ENCODE results near the gene BUB3.

The BUB3 gene, protein sequence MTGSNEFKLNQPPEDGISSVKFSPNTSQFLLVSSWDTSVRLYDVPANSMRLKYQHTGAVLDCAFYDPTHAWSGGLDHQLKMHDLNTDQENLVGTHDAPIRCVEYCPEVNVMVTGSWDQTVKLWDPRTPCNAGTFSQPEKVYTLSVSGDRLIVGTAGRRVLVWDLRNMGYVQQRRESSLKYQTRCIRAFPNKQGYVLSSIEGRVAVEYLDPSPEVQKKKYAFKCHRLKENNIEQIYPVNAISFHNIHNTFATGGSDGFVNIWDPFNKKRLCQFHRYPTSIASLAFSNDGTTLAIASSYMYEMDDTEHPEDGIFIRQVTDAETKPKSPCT

DNA sequence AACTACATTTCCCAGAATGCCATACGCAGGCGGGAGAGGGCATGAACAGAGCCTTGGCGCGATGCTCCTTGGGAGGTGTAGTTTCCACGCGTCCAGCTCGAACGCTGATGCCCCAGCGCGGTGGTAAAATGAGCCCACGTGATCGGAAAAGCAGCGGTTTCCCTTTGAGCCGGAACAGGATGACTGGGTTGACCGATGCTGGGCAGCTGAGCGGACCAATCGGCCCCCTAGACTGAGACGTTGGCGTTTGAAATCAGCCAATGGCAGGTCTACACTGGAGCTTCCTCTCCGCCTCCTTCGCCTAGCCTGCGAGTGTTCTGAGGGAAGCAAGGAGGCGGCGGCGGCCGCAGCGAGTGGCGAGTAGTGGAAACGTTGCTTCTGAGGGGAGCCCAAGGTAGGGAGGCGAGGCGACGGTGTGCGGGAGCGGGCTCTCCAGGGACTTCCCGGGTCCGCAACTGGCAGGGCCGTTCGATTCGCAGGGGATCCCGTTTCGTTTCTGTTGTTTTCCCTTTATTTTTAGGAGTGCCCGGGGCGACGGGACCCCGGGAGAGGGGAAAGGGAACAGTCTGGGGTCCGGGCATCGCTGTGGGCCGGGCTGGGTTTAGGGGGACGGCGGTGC is at the start of gene BUB3:
TSS of gene BUB3 (plus strand) at position 311 of the 619 bp plus-strand sequence. CDS start 516 bp downstream, outside the sequence.
- peak; percentile 90 to 94 for DNase-seq

DNA sequence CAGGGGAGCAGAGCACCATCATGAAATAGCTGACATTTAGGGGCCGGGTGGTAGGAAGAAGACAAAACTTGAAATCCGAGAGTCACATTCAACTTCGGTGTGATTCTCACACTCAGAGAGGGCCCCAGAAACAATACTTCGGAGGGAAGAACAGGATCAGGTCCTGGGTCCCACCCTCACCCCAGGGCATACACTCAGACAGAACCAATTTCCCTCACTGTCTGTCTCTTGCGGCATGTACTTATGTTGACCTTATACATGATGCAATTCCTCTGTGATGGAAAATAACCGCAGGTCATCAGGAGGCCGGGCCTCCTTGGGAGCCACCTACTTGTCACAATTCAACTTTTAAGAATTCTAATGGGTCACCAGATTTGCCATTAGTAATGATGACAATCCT is 44.7 kb upstream of the BUB3 start:
- DNase-seq: no peak

DNA sequence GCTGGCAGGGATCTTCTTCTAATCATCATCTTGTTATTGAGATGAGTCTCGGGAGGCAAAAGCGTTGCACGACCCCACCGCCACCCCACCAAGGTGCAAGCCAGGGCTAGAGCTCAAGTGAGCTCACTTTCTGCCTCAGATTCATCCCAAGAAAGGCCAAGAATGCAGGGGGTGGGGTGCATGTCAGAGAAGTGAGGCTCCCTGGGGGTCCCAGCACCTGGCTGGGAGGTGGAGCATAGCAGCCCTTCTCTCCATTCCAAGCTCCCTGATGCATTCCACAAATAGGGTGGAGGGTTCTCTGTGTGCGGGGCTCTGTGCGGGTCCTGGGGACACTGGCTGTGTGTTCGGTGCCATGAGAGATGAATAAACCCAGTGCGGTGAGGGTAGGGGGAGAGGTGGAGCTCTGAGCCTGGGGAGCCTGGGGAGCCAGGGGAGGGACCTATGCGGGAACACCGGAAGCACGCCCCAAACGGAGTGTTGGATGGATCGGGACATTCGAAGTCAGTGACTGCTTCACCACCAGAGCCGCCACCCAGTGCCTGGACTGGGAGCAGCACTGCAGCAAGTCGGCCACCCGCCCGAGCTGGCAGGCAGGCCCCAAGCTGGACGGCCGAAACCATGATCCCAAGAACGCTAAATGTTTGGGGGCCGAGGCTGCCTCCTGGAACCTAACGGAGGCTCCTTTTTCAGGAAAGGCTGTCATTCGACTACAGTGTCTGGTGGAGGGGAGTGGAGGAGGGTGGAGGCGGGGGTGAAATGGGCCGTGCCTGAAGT is 36.4 kb upstream of the BUB3 start:
- DNase-seq: no peak

DNA sequence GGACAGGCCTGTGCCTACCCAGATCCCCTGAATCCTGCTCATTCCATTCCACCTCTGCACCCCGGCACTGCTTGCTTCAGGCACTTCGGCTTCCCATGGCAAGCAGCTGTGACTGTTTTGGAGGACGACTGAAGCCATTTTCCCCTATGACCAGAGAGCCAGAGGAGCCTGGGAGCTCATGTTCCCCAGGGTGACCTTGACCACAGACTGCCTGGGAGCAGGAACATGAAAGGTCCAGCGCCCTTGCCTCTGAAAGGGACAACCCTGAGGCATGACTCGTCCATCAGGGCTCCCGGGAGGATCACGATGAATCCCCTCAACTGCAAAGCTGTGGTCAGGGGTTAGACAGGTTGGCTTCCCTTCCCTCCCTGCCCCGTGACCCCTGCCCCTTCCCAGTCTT is 35.1 kb upstream of the BUB3 start:
- no peak for DNase-seq

DNA sequence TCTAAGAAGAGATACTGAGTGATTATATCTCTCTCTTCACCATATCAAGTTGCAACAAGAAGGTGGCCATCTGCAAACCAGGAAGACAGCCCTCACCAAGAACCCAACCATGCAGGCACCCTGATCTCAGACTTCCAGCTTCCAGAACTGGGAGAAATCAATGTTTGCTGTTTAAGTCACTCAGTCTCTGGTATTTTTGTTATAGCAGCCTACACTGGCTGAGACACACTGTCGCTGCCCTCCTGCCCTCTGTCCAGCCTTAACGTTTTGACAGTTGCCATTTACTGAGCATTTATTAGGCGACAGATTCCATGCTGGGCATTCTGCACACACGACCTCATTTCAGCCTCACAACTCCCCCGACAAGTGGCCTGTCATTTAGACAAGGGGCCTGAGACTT is 28.0 kb upstream of the BUB3 start:
- no peak for DNase-seq

DNA sequence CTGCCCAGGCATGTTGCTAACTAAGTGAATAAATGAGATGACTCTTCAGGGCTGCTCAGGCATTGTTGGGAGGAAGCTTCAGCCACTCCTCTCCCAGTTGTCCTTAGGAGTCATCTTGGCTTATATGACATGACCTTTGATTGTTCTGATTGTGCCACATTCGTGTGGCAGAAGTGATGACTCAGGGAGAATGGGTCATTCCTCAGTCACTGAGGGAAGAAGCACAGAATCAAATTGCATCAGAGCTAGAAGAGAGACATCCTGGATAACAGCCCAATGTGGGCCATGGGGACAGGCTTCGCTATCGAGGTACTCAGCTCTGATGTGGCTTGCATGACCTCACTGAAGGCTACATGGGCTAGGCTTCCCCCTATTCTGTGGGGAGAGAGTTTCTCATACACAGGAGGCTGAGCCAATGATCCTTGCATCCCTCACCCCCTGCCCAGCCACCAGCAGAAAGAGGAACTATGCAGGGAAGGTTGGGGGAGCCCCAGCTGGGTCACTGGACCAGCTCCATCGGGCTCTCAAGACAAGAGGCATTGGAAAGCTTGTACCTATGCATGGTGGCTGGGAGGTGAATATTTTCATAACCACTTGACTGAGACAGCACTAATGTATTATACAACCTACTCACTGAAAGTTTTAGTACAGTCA is 24.5 kb upstream of the BUB3 start:
- DNase-seq: no peak

DNA sequence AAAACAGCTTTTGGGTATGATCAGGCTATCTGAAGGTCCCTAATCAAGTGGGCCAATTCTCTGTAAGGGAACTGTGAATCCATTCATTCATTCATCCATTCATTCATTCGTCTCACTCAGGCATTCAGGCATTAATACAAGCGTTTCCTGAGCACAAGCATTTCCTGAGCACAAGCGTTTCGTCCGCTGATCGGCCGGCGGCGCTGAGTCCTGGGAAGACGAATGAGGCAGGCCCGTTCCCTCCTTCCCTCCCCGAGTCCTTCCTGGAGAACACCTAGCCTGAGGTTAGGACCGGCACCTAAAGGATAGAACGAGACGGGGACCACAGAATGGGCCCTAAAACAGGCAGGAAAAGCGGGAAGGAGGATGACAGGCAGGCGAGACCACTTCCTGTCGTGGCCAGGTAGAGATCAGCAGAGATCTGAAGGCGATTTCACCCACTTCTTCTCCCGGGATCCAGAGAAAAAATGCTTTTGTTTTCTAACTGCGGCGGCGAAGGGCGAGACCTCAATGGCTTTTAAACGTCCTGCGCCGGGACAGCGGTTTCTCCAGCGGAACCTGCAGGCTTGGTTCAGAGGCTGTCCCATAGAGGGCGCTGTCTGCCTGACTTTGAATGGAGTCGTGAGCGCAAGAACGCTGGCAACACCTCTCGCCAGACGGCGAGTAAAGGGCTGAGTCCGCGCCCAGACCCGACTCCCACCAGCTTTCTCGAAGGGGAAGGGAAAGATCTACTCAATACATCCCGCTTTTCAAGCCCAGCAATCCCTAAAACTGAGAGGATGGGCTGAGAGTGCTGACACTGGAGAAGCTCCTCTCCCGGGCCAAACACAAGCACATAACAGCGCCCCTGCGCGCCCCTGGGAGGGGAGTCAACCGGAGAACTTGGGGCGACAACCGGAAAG is 21.4 kb upstream of the BUB3 start:
- peak; percentile 40 to 72 for DNase-seq

DNA sequence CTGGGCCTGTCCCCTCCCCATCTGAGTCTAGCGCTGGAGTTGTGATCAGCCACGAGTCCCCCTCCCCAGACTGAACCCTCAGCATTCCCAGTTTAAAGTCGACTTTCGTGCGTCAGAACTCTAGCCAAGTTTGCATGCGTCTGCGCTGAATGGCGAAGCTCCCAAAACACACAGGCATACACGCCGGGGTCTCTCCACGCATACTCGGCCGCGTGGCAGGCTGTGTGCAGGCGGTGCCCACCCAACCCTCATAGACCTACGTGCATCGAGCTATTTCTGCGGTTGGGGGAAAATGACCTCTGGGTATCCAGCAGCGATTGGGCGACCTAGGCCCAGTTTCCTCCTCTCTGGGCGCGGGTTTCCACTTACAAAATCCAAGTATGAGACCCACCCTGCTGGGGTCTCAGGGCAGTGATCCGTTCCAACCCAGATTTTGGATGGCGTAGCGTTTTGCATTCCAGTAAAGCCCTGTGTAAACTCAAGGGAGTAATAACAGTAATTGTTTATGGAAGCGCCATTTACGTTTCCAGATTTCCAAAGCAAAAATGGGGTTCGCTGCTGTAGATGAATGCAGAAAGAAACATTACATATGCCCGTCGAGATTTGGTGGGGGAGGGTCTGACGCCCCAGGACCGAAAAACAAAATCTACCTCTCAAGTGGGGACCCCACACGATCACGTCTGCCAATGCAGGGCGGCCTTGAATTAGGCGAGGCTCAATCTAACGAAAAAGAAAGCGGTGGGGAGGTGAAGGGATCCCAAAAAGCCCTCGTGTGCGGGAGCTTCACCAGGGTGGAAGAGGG is 20.5 kb upstream of the BUB3 start:
- no peak for DNase-seq

DNA sequence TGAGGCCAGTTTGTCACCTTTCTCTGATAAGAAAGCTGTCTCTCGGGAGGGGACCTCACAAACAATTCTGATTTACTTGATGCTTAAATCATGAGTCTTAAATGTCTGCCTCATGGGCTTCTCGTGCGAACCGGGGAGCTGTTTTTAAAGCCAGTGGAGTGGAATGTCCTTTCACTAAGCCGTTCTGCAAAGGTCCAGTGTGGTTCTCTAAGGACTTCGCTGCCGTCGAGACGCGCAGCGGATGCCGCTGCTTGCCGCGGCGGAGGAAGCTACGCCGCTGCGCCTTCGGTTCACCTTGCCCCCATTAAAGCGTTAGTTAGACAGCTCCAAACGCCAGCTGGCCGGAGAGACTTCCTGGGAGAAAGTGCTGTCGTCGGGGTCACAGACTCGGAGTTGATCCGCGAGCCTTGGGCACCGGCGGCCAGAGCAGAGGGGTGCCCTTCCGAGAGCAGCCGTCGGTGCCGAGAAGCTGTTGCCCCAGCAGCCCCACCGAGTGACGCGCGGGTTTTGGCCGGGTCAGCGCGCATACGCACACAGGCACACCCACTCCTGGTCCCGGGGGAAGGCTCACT is 19.8 kb upstream of the BUB3 start:
- DNase-seq: no peak

DNA sequence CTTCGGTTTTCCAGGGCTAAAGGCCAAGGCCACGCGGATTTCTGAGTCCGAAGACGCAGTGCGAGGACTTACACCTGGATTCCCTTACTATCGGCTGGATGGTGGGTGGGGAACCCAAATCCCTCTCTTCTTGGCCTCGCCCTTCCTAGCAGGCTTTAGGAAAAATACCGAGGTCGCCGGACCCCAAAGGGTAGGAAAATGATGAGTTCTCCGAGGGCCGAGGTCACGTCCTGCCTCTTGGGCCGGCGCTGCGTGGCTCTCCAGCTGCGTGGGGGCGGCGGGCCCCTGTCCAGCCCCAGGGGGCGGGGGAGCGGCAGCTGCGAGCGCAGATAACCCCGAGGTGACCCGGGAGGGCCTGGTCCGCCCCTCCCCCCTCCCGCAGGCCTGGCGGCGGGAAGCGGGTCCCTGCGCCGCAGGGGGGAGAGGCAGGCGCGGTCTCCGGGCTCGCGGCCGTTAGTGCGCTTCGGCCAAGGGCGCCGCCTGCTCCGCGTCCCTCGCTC is 19.2 kb upstream of the BUB3 start:
- DNase-seq: no peak

DNA sequence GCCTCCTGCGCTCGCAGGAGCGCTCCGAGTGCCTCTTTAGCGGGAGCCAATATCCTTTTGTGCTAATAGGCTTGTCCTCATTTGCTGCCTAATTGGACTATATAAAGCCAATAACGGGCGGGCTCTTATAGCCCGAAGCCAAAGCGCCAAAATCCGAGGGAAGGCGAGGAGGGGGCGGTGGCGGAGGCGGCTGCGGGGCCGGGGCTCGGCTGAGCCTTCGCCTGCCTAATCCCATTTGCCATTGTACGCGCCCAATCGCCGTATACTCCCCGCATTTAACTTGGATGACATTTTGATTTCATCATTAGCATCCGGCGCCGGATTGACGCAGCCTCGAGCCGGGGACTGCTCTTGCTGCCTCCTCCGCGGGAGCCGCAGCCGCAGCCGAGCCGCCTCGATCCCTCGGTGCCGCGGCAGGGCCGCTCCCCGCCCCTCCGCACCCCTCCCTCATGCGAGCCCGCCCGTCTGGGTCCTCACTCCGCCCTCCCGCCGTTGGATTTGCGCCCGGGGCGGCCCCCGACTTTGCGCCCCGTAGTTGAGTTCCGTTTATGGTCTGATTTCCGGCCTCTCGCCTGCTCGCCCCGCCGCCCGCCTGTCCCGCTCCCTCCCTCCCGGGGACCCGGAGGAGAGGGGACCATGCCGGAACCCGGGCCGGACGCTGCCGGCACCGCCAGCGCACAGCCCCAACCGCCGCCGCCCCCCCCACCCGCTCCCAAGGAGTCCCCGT is 18.6 kb upstream of the BUB3 start, which contains the start of gene HMX3:
TSS of gene HMX3 (plus strand) at position 556 of the 727 bp plus-strand sequence. CDS start at position 637, 81 bp downstream.
- peak in 1 of 2 experiments; percentile 27 for DNase-seq

DNA sequence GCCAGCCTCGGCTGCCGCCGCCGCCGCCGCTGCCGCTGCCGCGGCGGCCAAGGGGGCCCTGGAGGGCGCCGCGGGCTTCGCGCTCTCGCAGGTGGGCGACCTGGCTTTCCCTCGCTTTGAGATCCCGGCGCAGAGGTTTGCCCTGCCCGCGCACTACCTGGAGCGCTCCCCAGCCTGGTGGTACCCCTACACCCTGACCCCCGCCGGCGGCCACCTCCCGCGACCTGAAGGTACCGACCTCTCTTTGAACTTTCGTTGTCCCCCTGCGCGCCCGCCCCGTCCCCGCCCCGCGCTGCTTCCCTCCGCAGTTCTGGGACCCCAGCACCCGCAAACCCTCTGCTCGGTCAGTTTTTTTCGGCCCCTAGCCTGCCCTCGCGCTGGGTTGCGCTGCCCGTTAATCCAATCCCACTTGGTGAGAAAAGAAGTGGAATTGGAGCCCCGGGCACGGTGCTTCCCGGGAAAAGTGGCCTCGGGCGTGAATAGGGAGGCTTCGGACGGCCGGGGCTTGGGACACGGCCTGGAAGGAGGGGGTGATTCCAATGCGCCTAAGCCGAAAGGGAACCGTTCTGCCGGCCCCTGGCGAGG is 17.9 kb upstream of the BUB3 start:
- DNase-seq: no peak

DNA sequence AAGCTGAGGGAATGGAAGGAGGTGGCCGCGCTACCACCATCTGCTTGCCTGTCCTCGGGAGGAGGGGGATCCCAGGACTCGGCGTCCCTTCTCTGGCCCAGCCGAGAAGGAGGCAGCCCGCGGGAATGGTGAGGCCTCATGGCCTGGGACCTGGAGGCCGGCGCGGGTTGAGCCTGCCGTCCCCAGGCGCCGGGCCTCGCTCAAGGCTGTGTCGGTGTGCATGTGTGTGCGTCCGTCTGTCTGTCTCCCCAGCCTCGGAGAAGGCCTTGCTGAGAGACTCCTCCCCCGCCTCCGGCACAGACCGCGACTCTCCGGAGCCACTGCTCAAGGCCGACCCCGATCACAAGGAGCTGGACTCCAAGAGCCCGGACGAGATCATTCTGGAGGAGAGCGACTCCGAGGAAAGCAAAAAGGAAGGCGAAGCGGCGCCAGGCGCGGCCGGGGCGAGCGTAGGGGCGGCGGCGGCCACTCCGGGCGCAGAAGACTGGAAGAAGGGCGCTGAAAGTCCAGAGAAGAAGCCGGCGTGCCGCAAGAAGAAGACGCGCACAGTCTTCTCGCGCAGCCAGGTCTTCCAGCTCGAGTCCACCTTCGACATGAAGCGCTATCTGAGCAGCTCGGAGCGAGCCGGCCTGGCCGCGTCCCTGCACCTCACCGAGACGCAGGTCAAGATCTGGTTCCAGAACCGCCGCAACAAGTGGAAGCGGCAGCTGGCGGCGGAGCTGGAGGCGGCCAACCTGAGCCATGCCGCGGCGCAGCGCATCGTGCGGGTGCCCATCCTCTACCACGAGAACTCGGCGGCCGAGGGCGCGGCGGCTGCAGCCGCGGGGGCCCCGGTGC is 17.2 kb upstream of the BUB3 start:
- DNase-seq: peak in 1 of 2 experiments; percentile 27

DNA sequence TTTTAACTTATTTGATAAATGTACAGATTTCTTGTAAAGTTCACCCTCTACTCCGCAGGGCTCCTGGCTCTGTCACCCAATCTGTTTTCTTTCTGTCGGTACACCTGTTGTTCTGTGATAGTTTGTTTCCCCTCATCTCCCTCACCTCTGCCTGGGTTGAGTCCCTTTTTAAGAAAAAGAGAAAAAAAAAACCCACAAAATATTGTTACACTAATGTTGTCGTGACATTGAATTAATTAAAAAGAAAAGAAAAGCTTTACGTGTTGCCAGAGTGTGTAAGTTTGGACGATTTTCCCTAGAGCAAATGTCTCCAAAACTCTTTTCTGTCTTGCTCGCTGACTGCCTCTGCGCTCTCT is 15.1 kb upstream of the BUB3 start:
- no peak for DNase-seq

DNA sequence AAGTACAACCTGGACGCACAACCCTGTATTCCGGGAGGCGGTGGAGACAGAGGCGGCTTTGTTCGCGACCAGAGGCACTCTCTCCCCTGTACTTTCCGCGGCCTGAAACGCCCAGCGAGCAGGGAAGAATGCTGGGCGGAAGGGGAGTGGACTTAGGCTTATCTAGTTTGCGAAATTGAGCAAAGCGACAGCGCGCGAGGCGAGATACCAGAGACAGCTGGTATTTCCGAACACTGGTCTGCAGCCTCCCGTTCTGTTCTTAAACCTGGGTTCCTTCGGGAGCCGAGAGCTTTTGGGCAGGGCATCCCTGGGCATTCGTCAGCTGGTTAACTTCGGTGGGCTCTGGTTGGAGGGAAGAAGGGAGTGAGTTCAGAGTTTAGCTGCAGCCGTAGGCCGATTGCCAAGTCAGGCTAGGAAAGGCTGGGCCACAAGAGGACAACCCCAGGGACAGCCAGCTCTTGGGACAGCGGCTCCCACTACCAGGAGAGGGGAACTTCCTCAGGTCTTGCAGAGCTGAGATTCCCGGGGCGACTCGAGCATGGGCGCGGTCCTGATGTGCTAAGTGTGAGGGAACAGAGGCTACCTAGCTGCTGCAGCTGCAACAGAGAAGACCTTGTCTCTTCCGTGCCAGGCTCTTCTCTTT is 14.6 kb upstream of the BUB3 start:
- no peak for DNase-seq

DNA sequence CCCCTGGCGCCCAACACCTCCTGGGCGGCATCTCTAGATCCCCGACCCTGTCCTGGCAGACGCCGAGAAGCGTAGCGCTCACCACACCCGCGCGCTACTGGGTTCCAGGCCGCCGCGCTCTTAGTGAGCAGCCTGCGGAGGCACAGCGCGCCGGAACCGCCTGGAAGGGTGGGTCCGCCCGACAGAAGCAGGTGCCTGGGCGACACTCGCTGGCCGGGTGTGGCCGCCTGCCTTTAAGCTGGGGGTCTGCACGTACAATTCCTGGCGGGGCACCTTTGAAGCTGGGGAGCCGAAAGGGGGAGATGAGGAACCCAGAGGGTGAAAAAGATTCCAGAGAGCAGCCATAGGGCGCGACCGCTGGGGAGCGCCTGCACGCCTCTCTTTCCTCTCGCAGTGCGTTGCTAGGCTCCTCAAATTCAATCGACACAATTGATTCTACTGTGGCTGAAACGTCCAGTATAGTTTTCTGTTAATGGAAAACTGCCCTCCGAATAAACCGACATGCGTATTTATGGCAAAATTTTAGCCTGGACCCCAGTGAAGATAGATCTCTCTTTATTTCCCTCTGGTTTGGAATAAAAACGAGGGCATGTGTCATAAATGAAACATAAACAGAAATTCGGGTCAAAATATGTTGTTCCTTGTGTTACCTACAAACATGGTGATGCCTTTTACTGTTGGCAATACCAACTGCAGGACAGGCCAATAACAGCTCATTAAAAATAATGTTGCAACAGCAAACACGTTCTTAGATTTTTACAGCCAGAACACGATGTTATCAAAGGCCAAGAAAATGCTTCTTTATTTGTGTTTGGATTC is 13.8 kb upstream of the BUB3 start:
- DNase-seq: no peak

DNA sequence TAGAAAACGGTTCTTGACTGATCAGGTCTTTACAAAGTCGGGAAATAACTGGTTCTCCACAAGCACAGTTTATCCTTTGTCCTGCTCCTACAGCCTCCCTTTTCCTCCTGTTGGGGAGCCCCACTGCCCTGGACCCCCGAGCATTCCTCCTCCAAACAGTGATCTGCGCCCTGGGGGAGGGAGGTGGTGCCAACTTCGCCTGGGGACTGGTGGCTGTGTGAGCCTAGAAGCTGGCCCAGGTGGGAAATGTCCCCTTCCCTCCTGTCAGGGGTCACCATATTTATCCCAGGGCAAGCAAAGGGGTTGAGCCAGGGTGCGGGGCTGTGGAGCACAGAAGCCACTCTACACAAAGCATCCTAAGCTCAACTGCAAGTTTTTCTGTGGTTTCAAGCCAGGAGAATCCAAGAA is 13.2 kb upstream of the BUB3 start:
- DNase-seq: no peak

Data from NCI-H524 (cell line).